ES-I3 (cell line): ENCODE results near the gene PLPPR2.
"Not testable (repeated sequence)": the region's sequence is repeated elsewhere in the genome, so short reads cannot be mapped to it uniquely, and the experiment has no call there.

ENCODE experiments used
- H3K36me3 ChIP-seq: 2 replicates; pipeline ENCODE4 v1.6.1; 2013; ENCODE audit warnings: mild to moderate bottlenecking, low read length, control low read depth, moderate library complexity; ENCODE audit not compliant: insufficient read depth
- H3K4me1 ChIP-seq: 2 replicates; pipeline ENCODE4 v1.6.1; 2013; ENCODE audit warnings: mild to moderate bottlenecking, control low read depth, low read length; ENCODE audit not compliant: insufficient read depth
- H3K9ac ChIP-seq: 2 replicates; pipeline ENCODE4 v1.6.1; 2013; ENCODE audit warnings: low read depth, mild to moderate bottlenecking, low read length, moderate library complexity
- H3K9me3 ChIP-seq: 2 replicates; pipeline ENCODE4 v1.6.1; 2013; ENCODE audit warnings: mild to moderate bottlenecking, low read length, moderate library complexity; ENCODE audit not compliant: control insufficient read depth, insufficient read depth

The PLPPR2 gene

GRCh38 chr19:11387162-11388034 lies 32.2 kb downstream of the PLPPR2 start:
- Histone ChIP-seq H3K9ac (no peak overlapping the region), H3K36me3 (no peaks in the 10 kb centered on the region), H3K9me3 (no peaks in the 10 kb centered on the region), H3K4me1 (no peaks in the 10 kb centered on the region)

GRCh38 chr19:11390359-11390758 lies 35.1 kb downstream of the PLPPR2 start:
- Histone ChIP-seq H3K9me3 (no peaks in the 10 kb centered on the region), H3K4me1 (no peaks in the 10 kb centered on the region; the same call in 1 of the 2 replicates), H3K36me3 (no peaks in the 10 kb centered on the region)

GRCh38 chr19:11390933-11391680 lies 35.9 kb downstream of the PLPPR2 start:
- H3K36me3 ChIP-seq: no peaks in the 10 kb centered on the region
- H3K9ac ChIP-seq: no peak overlapping the region
- no peaks in the 10 kb centered on the region; the same call in 1 of the 2 replicates for H3K4me1 ChIP-seq
- H3K9me3 ChIP-seq: no peaks in the 10 kb centered on the region

More at GRCh38 chr19:11390359-11390758, 35.1 kb downstream of the PLPPR2 start:
- no peak overlapping the region for H3K9ac ChIP-seq

GRCh38 chr19:11397089-11397610 lies 41.9 kb downstream of the PLPPR2 start:
- Histone ChIP-seq H3K36me3 (no peaks in the 10 kb centered on the region), H3K9ac (no peak overlapping the region), H3K4me1 (no peaks in the 10 kb centered on the region; the same call in 1 of the 2 replicates), H3K9me3 (no peaks in the 10 kb centered on the region)

- no peaks in the 10 kb centered on the region for H3K9me3 ChIP-seq
- peaks cover 2% of the 10 kb centered on the region; the same call in 1 of the 2 replicates for H3K4me1 ChIP-seq
- H3K9ac ChIP-seq: no peak overlapping the region
- H3K36me3 ChIP-seq: no peaks in the 10 kb centered on the region
These were observed 44.4 kb downstream of the PLPPR2 start for GRCh38 chr19:11399667-11400066.

GRCh38 chr19:11400798-11401197 lies 45.6 kb downstream of the PLPPR2 start:
- H3K9me3 ChIP-seq: no peaks in the 10 kb centered on the region
- H3K36me3 ChIP-seq: no peaks in the 10 kb centered on the region
- H3K9ac ChIP-seq: no peak overlapping the region

GRCh38 chr19:11401808-11402543 lies 46.7 kb downstream of the PLPPR2 start:
- Histone ChIP-seq H3K4me1 (peaks cover 8% of the 10 kb centered on the region; the same call in 1 of the 2 replicates), H3K9me3 (no peaks in the 10 kb centered on the region), H3K9ac (no peak overlapping the region), H3K36me3 (no peaks in the 10 kb centered on the region)

More at GRCh38 chr19:11400798-11401197, 45.6 kb downstream of the PLPPR2 start:
- H3K4me1 ChIP-seq: peaks cover 8% of the 10 kb centered on the region; the same call in 1 of the 2 replicates

GRCh38 chr19:11404588-11405222 lies 49.5 kb downstream of the PLPPR2 start:
- H3K36me3 ChIP-seq: no peaks in the 10 kb centered on the region; the same call in 1 of the 2 replicates
- H3K4me1 ChIP-seq: peaks cover 8% of the 10 kb centered on the region; the same call in 1 of the 2 replicates
- H3K9ac ChIP-seq: no peak overlapping the region
- H3K9me3 ChIP-seq: no peaks in the 10 kb centered on the region

GRCh38 chr19:11405846-11406643 lies 50.8 kb downstream of the PLPPR2 start:
- no peaks in the 10 kb centered on the region; the same call in 1 of the 2 replicates for H3K36me3 ChIP-seq
- H3K4me1 ChIP-seq: peaks cover 8% of the 10 kb centered on the region; the same call in 1 of the 2 replicates
- H3K9me3 ChIP-seq: no peaks in the 10 kb centered on the region
- peak overlapping the region; percentile 51; the same call in 1 of the 2 replicates for H3K9ac ChIP-seq

- not testable (repeated sequence) for H3K4me1 ChIP-seq, H3K36me3 ChIP-seq, H3K9me3 ChIP-seq
- peak overlapping the region; percentile 51; the same call in 1 of the 2 replicates for H3K9ac ChIP-seq
These were observed 51.5 kb downstream of the PLPPR2 start for GRCh38 chr19:11406703-11407236.

- Histone ChIP-seq H3K4me1 (peaks cover 8% of the 10 kb centered on the region; the same call in 1 of the 2 replicates), H3K9me3 (no peaks in the 10 kb centered on the region), H3K36me3 (no peaks in the 10 kb centered on the region; the same call in 1 of the 2 replicates), H3K9ac (no peak overlapping the region)
These were observed 53.4 kb downstream of the PLPPR2 start for GRCh38 chr19:11408591-11408990.

- H3K9ac ChIP-seq: no peak overlapping the region
- no peaks in the 10 kb centered on the region for H3K4me1 ChIP-seq
- H3K9me3 ChIP-seq: no peaks in the 10 kb centered on the region
- H3K36me3 ChIP-seq: no peaks in the 10 kb centered on the region; the same call in 1 of the 2 replicates
These were observed 55.5 kb downstream of the PLPPR2 start for GRCh38 chr19:11410682-11411081.
